HEK293T (cell line): ENCODE data around the gene PDE1A.

ENCODE experiments used
- BHLHE40 ChIP-seq: fragments of 450-650 bp; IDR thresholded peaks from 2 replicates; pipeline ENCODE4 v1.6.1; 2016; ENCODE audit warnings: mild to moderate bottlenecking, moderate library complexity, borderline replicate concordance
- FOXA1 ChIP-seq: fragments of 450-650 bp; IDR thresholded peaks from 2 replicates; pipeline ENCODE4 v1.6.1; 2016; ENCODE audit warnings: mild to moderate bottlenecking
- FOXK2 ChIP-seq: fragments of 450-650 bp; IDR thresholded peaks from 2 replicates; pipeline ENCODE4 v1.6.1; 2016; ENCODE audit warnings: mild to moderate bottlenecking
- FOXM1 ChIP-seq: fragments of 450-650 bp; IDR thresholded peaks from 2 replicates; pipeline ENCODE4 v1.6.1; 2017; ENCODE audit warnings: mild to moderate bottlenecking, borderline replicate concordance
- HDGF ChIP-seq: fragments of 450-650 bp; IDR thresholded peaks from 2 replicates; pipeline ENCODE4 v1.6.1; 2017; ENCODE audit warnings: antibody characterized with exemption, borderline replicate concordance
- L3MBTL2 ChIP-seq: fragments of 450-650 bp; conservative IDR thresholded peaks from 2 replicates; pipeline ENCODE4 v1.6.1; 2016; ENCODE audit warnings: mild to moderate bottlenecking
- LEF1 ChIP-seq: fragments of 450-650 bp; IDR thresholded peaks from 2 replicates; pipeline ENCODE4 v1.6.1; 2017; ENCODE audit warnings: mild to moderate bottlenecking, borderline replicate concordance
- NFRKB ChIP-seq: fragments of 450-650 bp; IDR thresholded peaks from 2 replicates; pipeline ENCODE4 v1.6.1; 2016; ENCODE audit warnings: mild to moderate bottlenecking, moderate library complexity
- SP1 ChIP-seq: fragments of 450-650 bp; IDR thresholded peaks from 2 replicates; pipeline ENCODE4 v1.6.1; 2017
- SUZ12 ChIP-seq: fragments of 450-650 bp; IDR thresholded peaks from 2 replicates; pipeline ENCODE4 v1.6.1; 2016; ENCODE audit warnings: mild to moderate bottlenecking
- TARDBP ChIP-seq: fragments of 450-650 bp; IDR thresholded peaks from 2 replicates; pipeline ENCODE4 v1.6.1; 2016
- ZNF384 ChIP-seq: fragments of 450-650 bp; IDR thresholded peaks from 2 replicates; pipeline ENCODE4 v1.6.1; 2016
- TF ChIP-seq, protein P1 (sequence below): fragments of 450-650 bp; IDR thresholded peaks from 2 replicates; pipeline ENCODE4 v1.6.1; 2016

DNA sequence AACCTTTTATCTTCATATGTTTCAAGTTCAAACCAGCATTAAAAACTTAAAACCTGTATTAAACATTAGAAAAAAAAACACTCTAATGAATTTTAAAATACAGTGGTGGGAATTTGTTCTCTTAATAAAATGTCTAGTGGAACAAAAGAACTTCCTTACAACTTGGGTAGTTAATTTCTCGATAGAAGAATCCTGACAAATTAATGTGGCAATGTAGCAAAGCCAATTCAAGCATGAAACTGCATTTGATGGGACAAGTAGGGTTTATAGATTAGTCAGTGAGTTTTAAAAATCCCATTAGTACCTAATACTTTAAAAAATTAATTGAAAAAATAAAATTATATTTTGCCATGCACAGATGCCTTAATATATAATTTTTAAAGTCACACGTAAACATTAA, 59.4 kb downstream of the PDE1A start:
- TF ChIP-seq FOXK2 (no peak), SP1 (no peak), SUZ12 (no peak), ZNF384 (no peak), LEF1 (no peak), L3MBTL2 (no peak), HDGF (no peak), FOXM1 (no peak), BHLHE40 (no peak), TARDBP (no peak), NFRKB (no peak), FOXA1 (no peak)
- TF ChIP-seq, protein P1, sequence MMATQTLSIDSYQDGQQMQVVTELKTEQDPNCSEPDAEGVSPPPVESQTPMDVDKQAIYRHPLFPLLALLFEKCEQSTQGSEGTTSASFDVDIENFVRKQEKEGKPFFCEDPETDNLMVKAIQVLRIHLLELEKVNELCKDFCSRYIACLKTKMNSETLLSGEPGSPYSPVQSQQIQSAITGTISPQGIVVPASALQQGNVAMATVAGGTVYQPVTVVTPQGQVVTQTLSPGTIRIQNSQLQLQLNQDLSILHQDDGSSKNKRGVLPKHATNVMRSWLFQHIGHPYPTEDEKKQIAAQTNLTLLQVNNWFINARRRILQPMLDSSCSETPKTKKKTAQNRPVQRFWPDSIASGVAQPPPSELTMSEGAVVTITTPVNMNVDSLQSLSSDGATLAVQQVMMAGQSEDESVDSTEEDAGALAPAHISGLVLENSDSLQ: no peak
